Pulmonary artery endothelial cell (primary cell): Measurements from ENCODE around the gene CTNNA1. TPM values are rescaled to one million over a fixed set of nuclear protein-coding genes. Genes with fewer than 3 reads are reported as not detected.
"Not testable (repeated sequence)": the region's sequence is repeated elsewhere in the genome, so short reads cannot be mapped to it uniquely, and the experiment has no call there.

ENCODE experiments used
- DNase-seq: peaks from one replicate; pipeline ENCODE4 v3.0.0-alpha.2; 2011; ENCODE audit warnings: low read depth, low spot score
- total RNA-seq: library from RNA; depleted of rRNA; stranded (reverse); fragments of >200 nt; gene quantifications from 2 replicates; pipeline ENCODE4 v1.2.3, GENCODE V29; 2014

CTNNA1 gene
- total RNA-seq, 1 donor from 2014 or later: 572 TPM

- no peak for DNase-seq
Observed at GRCh38 chr5:138809391-138809790, 56.2 kb downstream of the CTNNA1 start.

GRCh38 chr5:138810861-138811260, 57.6 kb downstream of the CTNNA1 start:
- DNase-seq: not testable (repeated sequence)

- DNase-seq: no peak
Observed at GRCh38 chr5:138815529-138815928, 62.3 kb downstream of the CTNNA1 start.

- no peak for DNase-seq
Observed at GRCh38 chr5:138817241-138817640, 64.0 kb downstream of the CTNNA1 start.

- no peak for DNase-seq
Observed at GRCh38 chr5:138819081-138819480, 65.9 kb downstream of the CTNNA1 start.

- DNase-seq: no peak
Observed at GRCh38 chr5:138820695-138821094, 67.5 kb downstream of the CTNNA1 start.

GRCh38 chr5:138824516-138824915, 71.3 kb downstream of the CTNNA1 start:
- no peak for DNase-seq

GRCh38 chr5:138824924-138825863, 72.0 kb downstream of the CTNNA1 start:
- DNase-seq: no peak

- no peak for DNase-seq
Observed at GRCh38 chr5:138828556-138828955, 75.3 kb downstream of the CTNNA1 start.

GRCh38 chr5:138829341-138829740, 76.1 kb downstream of the CTNNA1 start:
- no peak for DNase-seq

GRCh38 chr5:138831703-138832102, 78.5 kb downstream of the CTNNA1 start:
- no peak for DNase-seq

- no peak for DNase-seq
Observed at GRCh38 chr5:138832218-138832617, 79.0 kb downstream of the CTNNA1 start.

- DNase-seq: no peak
Observed at GRCh38 chr5:138833080-138833479, 79.9 kb downstream of the CTNNA1 start.

- no peak for DNase-seq
Observed at GRCh38 chr5:138833726-138834480, 80.7 kb downstream of the CTNNA1 start.

GRCh38 chr5:138834853-138835252, 81.6 kb downstream of the CTNNA1 start:
- not testable (repeated sequence) for DNase-seq

GRCh38 chr5:138837160-138837559, 83.9 kb downstream of the CTNNA1 start:
- no peak for DNase-seq

GRCh38 chr5:138840103-138840502, 86.9 kb downstream of the CTNNA1 start:
- no peak for DNase-seq

GRCh38 chr5:138841531-138841930, 88.3 kb downstream of the CTNNA1 start:
- DNase-seq: no peak

GRCh38 chr5:138843316-138844124, 90.3 kb downstream of the CTNNA1 start:
- DNase-seq: no peak

GRCh38 chr5:138844125-138844461, 90.9 kb downstream of the CTNNA1 start:
- no peak for DNase-seq

GRCh38 chr5:138844812-138845513, 91.7 kb downstream of the CTNNA1 start:
- peak; percentile 27 for DNase-seq
